ENCODE results near the gene PDE4C.

DNA sequence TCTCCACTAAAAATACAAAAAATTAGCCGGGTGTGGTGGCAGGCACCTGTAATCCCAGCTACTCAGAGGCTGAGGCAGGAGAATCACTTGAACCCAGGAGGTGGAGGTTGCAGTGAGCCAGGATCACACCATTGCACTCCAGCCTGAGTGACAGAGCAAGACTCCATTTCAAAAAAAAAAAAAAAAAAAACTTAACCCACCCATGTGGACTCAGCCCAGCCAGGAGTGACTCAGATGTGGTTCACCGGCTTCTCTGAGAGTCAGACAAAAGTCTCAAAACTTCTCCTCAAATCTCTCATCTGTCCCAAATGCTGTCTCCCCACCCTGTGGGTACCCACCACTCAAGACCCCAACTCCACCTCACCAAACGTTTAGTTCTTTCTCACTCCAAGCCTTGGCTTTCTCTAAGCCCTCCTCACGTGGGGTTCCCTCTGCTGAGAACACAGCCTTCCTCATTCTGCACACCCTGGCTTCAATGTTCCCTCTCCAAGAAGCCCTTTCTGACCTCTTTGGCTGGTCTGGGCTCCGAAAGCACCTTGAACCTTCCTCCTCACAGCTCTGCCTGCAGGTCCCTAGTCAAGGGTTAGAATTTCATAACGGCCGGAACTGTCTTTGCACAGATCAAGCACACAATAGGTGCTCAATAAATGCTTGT, 11.3 kb downstream of the PDE4C start:
- TF ChIP-seq, protein P1, sequence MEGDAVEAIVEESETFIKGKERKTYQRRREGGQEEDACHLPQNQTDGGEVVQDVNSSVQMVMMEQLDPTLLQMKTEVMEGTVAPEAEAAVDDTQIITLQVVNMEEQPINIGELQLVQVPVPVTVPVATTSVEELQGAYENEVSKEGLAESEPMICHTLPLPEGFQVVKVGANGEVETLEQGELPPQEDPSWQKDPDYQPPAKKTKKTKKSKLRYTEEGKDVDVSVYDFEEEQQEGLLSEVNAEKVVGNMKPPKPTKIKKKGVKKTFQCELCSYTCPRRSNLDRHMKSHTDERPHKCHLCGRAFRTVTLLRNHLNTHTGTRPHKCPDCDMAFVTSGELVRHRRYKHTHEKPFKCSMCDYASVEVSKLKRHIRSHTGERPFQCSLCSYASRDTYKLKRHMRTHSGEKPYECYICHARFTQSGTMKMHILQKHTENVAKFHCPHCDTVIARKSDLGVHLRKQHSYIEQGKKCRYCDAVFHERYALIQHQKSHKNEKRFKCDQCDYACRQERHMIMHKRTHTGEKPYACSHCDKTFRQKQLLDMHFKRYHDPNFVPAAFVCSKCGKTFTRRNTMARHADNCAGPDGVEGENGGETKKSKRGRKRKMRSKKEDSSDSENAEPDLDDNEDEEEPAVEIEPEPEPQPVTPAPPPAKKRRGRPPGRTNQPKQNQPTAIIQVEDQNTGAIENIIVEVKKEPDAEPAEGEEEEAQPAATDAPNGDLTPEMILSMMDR (IDR thresholded peaks at IDR 0.05): no peak
- TF ChIP-seq POLR2A (IDR thresholded peaks at IDR 0.05): no peak

Measured in thyroid gland (tissue), 4 donors.